Left lobe of liver (tissue), 2 donors: ENCODE measurements around the gene DSCAM. TPM values are rescaled to one million over a fixed set of nuclear protein-coding genes. Genes with fewer than 3 reads are reported as not detected.
"Not testable (repeated sequence)": the region's sequence is repeated elsewhere in the genome, so short reads cannot be mapped to it uniquely, and the experiment has no call there.

Experiments
- ATAC-seq: fragments of 200-7000 bp; cut with Tn5 transposase; one replicate; pipeline ENCODE4 v1.9.1; 2020; ENCODE audit warnings: mild to moderate bottlenecking, moderate library complexity
- DNase-seq: peaks from one replicate; pipeline ENCODE4 v3.0.0-alpha.2; 2020; ENCODE audit warnings: low spot score
- total RNA-seq: library from RNA; stranded (reverse); gene quantifications from one replicate; pipeline ENCODE4 v1.2.1, GENCODE V29; 2021
- donor health status: DM: no; HTN: no; CAD: no; lungs with moderate emphysema.
- donor health status: DM: no; HTN: yes; CAD: no.

Gene DSCAM
- total RNA-seq, 1 donor from 2014 or later: 0.10 TPM

DNA sequence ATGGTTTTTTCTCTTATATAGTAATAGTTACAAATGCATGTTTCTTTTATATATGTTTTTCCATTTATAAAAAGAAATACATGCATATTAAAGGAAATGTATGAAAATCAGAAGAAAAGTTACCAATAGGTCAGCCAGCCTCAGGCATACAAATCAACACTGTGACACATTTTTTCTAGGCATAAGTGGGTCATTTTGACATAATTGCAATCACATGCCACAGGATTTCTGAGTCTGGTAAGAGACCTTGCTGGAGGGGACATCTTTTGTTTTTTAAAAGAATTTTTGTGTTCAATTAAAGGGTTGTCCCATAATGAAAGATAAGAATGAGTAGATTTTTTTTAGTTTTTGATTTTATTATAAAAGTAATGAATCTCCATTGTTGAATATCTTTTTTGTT, 506.6 kb downstream of the DSCAM start:
- DNase-seq (no peak), ATAC-seq (no peak)

GRCh38 chr21:40339050-40339449, 507.9 kb downstream of the DSCAM start:
- DNase-seq (no peak), ATAC-seq (no peak)

DNA sequence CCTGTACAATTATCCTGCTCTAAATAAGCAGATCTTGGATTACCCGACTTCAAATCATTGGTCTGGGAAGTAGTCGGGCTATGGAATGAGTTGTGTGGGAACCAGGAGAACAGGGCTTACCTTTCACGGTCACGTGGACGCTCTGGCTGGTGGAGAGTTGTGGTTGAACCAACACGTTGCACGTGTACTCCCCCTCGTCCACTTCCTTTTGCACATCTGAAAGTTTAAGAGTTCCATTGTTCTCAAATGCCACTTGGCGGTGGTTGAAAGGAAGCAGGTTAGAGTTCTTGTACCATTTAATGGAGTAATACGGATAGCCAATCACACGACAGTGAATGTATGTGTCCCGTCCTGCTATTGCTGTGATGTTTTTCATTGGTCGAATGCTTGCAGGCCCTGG, 509.0 kb downstream of the DSCAM start:
- no peak for DNase-seq
- ATAC-seq: no peak

GRCh38 chr21:40335704-40336103, 511.3 kb downstream of the DSCAM start:
- no peak for ATAC-seq

DNA sequence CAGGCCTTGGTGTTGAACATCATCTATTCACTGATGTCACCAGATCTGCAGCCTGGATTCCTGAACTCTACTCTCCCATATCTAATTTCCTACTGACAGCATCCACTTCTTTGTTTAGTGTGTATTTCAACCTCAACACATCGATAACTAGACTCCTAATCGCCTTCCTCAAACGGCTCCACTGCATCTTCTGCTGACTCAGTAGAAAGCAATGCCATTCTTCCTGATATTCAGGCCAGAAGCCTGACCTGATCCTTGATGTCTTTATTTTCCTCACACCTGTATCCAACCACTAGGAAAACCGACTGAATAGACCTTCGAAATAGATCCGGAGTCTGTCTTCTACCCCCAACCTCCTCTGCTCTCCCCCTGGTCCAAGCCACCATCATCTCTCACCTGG, 512.8 kb downstream of the DSCAM start:
- DNase-seq: no peak
- ATAC-seq: no peak

More at GRCh38 chr21:40335704-40336103, 511.3 kb downstream of the DSCAM start:
- no peak for DNase-seq

- DNase-seq (no peak), ATAC-seq (no peak)
Observed at GRCh38 chr21:40333731-40334130, 513.2 kb downstream of the DSCAM start.

GRCh38 chr21:40331804-40332203, 515.2 kb downstream of the DSCAM start:
- DNase-seq (no peak), ATAC-seq (no peak)

DNA sequence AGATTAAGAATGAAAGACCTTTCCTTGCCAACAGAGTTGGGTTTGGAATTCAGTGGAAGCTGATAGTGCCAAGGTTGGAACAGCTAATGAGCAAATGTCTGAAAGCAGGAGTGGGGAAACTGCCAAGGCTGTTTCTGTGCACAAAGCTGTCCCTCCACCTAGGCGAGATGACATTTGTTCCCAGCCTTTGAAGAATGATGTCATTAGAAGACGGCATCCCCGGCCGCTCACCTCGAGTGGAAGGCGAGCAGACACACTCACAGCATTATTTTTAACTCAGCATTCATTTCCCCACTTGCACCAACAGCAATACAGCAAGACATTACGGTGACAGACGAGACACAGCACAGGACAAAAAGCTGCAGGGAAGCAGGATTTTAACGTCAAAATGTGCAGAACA, 515.8 kb downstream of the DSCAM start:
- ATAC-seq: no peak

DNA sequence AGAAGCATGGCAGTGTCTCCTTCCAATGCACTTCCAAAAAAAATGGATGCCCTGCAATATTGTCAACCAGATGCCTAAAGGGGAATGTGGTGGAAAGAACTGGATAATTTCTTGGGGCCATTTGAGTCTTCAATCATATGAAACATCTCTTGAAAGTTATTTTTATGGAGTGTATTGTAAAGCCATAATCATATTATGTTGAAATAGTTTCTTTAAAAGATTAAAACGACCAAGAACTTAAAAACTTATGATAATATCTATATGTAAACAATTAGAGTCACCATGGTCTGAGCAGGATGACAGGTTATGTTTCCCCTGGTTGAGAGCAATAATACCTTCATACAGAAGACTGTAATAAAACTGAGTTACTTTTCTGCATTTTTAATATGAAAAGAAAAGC, 522.6 kb downstream of the DSCAM start:
- no peak for ATAC-seq
- DNase-seq: no peak

More for the DNA sequence above, 515.8 kb downstream of the DSCAM start:
- no peak for DNase-seq

DNA sequence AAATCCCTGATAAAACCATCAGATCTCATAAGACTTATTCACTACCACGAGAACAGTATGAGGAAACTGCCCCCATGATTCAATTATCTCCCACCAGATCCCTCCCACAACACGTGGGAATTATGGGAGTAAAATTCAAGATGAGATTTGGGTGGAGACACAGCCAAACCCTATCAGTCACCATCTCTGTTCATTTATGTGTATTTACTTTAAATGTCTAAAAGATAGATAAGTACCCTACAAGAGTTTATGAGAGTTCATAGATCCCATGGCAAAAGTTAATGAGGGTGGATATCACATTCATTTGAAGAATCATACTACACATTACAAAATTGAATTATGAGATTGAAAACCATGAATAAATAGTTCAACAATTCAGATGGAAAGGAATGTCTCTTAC, 526.2 kb downstream of the DSCAM start:
- DNase-seq, ATAC-seq: not testable (repeated sequence)

DNA sequence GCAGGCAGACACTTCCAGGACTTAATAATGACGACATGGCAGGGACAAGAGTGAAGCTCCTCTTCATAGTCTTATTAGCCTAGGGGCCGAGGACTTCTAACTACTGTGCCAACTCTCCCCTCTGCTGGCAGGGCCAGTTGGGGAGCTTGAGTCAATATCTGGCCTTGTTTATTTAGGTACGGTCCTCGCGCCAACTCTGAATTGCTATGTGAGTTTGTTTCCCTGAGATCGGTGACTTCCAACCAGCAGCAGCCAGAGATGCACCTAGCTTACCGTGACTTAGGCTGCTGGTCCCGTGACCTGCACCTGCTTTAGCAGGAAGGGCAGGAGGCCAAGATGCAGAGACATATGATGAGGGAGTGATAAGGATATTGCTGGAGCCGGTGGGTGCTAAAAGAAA, 528.6 kb downstream of the DSCAM start:
- ATAC-seq: no peak
- DNase-seq: no peak

DNA sequence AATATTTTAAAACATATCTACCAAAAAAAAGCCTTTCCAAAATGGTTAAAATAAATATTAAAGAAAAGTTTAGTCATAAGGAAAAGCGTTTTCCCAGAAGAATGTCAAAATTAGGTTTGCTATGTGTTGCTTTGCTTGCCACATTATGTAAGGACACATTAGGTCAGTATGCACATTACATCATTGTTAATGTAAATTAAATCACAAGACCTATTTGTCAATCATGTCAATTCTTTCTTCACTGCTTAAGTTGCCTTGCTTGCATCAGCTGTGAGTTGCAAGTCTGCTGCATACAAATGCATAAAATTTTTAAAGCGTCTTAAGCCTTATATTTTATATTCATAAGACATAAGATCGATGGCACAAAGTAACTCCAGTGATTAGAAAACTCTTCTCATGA, 530.9 kb downstream of the DSCAM start:
- ATAC-seq: no peak

GRCh38 chr21:40315626-40316025, 531.3 kb downstream of the DSCAM start:
- no peak for DNase-seq
- ATAC-seq: no peak

More for the DNA sequence above, 530.9 kb downstream of the DSCAM start:
- no peak for DNase-seq

GRCh38 chr21:40313260-40313659, 533.7 kb downstream of the DSCAM start:
- no peak for ATAC-seq
- DNase-seq: no peak

DNA sequence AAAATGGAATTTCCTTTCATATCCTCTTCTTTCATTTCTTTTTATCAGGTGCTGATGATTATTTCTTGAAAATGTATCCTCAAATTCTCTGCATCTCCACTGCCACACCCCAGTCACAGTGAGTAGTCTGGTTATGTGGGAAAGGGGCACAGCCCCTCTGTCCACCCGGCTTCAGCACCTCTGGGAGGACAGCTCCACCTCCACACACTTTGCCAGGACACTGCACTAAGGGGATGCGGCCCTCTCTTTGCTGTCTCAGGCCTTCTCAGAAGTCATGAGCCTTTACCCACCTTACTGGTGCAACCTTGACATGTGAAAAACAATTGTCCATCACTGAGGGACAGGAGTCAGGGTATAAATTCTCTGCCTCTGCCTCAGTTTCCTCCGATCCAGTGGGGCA, 546.7 kb downstream of the DSCAM start:
- ATAC-seq: no peak
- DNase-seq: no peak

DNA sequence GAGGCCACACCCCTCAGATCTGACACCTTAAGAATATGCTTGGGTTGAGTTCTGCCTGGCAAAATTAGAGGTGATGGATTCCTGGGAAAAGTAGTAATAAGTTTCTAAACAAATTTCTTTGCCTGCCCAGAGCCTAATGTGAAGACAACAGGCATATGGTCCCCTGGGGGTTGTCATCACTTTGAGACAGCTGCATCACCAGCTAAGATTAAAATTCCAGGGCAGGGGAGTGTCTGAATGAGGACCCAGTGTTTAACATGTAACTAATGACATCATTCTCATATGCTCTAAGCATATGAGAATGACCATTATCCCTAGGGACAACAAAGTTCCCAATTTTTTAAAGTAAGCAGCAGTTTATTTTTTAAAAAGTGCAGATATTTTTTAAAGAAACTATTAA, 547.5 kb downstream of the DSCAM start:
- ATAC-seq (no peak), DNase-seq (no peak)

DNA sequence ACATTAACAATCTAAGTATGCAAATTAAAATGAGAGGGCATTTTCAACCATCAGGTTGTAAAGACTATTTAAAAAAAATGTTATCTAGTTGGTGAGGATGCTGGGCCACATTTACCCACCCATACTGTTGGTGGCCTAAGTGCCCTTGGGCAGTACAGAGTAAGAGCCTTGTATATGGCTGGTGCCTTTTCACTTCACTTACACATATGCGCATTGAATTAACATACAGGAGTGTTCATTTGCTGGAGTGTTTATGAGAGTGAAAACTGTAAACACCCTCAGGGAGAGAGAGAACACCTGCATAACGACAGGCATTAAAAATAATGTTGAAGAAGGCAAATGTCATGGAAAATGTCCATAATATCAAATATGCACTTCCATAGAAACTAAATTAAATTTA, 552.6 kb downstream of the DSCAM start:
- ATAC-seq (no peak), DNase-seq (no peak)

DNA sequence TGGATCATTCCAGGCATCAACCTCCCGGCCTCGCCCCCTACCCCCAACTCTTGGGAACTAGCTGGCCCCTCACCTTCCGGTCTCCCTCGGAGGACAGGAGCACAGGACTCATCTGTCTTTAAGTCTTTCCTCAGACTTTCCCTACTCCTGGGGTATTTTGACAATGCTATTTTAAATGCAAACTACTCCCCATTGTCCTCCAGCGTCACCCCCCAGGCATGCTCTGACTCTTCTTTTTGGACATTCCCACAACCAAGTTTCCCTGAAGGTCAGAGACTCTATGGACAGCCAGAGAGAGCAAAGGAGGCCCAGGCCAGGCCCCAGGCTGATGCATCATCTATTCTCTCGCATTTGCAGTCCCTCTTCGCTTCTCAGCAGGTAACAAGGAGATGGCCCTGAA, 555.4 kb downstream of the DSCAM start:
- ATAC-seq: no peak
- DNase-seq: no peak

DNA sequence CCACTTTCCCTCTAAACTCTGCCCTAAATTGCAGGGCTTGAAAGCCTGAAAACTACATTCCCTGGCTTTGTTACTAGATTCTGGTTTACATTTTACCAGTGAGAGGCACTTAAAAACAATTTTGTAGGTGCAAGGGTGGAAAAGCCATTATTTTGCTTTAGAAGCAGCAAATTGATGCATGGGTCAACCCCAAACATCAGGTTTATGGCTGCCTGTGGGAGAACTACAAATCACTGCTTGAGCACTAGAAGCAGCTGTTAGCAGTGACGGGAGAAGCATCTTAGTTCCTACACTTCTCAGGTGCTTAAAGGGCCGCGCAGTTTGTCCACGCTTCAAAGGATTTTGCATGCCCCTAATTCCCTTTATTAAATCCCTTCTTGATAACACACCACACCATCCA, 562.5 kb downstream of the DSCAM start:
- ATAC-seq (no peak), DNase-seq (no peak)

GRCh38 chr21:40282912-40283886, 563.8 kb downstream of the DSCAM start:
- ATAC-seq: no peak
- DNase-seq: no peak

DNA sequence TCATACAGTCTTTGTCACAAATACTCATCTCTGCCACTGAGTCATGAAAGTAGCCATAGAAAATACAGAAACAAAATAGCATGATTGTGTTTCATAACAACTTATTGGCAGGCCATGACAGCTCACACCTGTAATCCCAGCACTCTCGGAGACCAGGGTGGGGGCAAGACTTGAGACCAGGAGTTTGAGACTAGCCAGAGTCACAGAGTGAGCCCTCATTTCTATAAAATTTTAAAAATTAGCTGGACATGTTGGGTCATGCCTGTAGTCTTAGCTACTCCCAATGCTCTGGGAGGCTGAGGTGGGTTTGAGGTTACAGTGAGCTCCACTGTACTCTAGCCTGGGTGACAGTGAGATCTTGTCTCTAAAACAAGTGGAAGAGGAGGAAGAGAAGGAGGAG, 568.6 kb downstream of the DSCAM start:
- no peak for DNase-seq
- no peak for ATAC-seq

GRCh38 chr21:40276001-40276400, 571.0 kb downstream of the DSCAM start:
- DNase-seq: no peak

DNA sequence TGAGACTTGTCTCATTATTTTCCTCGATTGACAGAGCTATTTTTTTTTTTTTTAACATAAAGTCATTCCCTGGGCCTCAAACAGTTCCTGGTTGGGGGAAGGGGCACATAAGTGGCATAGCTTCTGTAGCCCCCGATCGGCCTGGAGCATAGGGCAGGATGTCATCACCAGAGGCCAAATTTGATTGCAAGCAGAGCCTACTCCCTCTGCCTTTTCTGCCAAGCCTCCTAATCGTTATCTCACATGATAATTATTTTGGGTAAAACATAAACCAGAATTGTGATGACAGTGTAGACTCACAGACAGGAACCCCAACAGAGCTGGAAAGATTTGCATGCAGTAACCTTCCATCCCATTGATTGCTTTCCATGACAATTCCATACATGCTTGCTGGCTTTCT, 574.9 kb downstream of the DSCAM start:
- DNase-seq (no peak), ATAC-seq (no peak)

More at GRCh38 chr21:40276001-40276400, 571.0 kb downstream of the DSCAM start:
- ATAC-seq: no peak
